H9 (cell line): ENCODE data around the gene SORCS2. TPM values are rescaled to one million over a fixed set of nuclear protein-coding genes. Genes with fewer than 3 reads are reported as not detected.

ENCODE experiments used
- DNase-seq: peaks from one replicate; pipeline ENCODE4 v3.0.0-alpha.2; 2017
- H2AFZ ChIP-seq: one replicate; pipeline ENCODE4 v1.6.1; 2013; ENCODE audit warnings: mild to moderate bottlenecking, low read length, control low read depth, moderate library complexity
- H2AK5ac ChIP-seq: 2 replicates; pipeline ENCODE4 v1.6.1; 2013; ENCODE audit warnings: low read length, control low read depth, mixed read lengths; ENCODE audit not compliant: insufficient read length
- H2BK120ac ChIP-seq: one replicate; pipeline ENCODE4 v1.6.1; 2013; ENCODE audit warnings: low read depth, mild to moderate bottlenecking, low read length, control low read depth, inconsistent platforms; ENCODE audit not compliant: poor library complexity, severe bottlenecking
- H2BK12ac ChIP-seq: 2 replicates; pipeline ENCODE4 v1.6.1; 2013; ENCODE audit warnings: low read length, control low read depth, mixed read lengths, low read depth; ENCODE audit not compliant: insufficient read length
- H2BK15ac ChIP-seq: 2 replicates; pipeline ENCODE4 v1.6.1; 2013; ENCODE audit warnings: low read depth, low read length, control low read depth
- H2BK20ac ChIP-seq: one replicate; pipeline ENCODE4 v1.6.1; 2013; ENCODE audit warnings: low read depth, mild to moderate bottlenecking, low read length, control low read depth, inconsistent platforms; ENCODE audit not compliant: poor library complexity, severe bottlenecking
- H2BK5ac ChIP-seq: 2 replicates; pipeline ENCODE4 v1.6.1; 2013; ENCODE audit warnings: low read length, control low read depth, mixed read lengths; ENCODE audit not compliant: insufficient read length
- H3K14ac ChIP-seq: 2 replicates; pipeline ENCODE4 v1.6.1; 2013; ENCODE audit warnings: low read length, control low read depth; ENCODE audit not compliant: insufficient read depth
- H3K18ac ChIP-seq: 2 replicates; pipeline ENCODE4 v1.6.1; 2013; ENCODE audit warnings: low read depth, mild to moderate bottlenecking, mixed read lengths, low read length, control low read depth; ENCODE audit not compliant: insufficient read length
- H3K23ac ChIP-seq: 2 replicates; pipeline ENCODE4 v1.6.1; 2013; ENCODE audit warnings: low read length, control low read depth, mixed read lengths, low read depth; ENCODE audit not compliant: insufficient read length
- H3K23me2 ChIP-seq: 2 replicates; pipeline ENCODE4 v1.6.1; 2013; ENCODE audit warnings: low read depth, mild to moderate bottlenecking, mixed read lengths, low read length, control low read depth; ENCODE audit not compliant: insufficient read length, poor library complexity, severe bottlenecking
- H3K27ac ChIP-seq: 2 replicates; pipeline ENCODE4 v1.5.1; 2013; ENCODE audit warnings: low read length, control low read depth, mixed read lengths, low read depth; ENCODE audit not compliant: insufficient read length
- H3K27me3 ChIP-seq: 2 replicates; pipeline ENCODE4 v1.6.1; 2013; ENCODE audit warnings: low read length, control low read depth, inconsistent platforms; ENCODE audit not compliant: insufficient read depth
- H3K4ac ChIP-seq: 2 replicates; pipeline ENCODE4 v1.6.1; 2013; ENCODE audit warnings: low read depth, mild to moderate bottlenecking, control low read depth, inconsistent platforms, low read length, moderate library complexity
- H3K4me1 ChIP-seq: 2 replicates; pipeline ENCODE4 v1.6.1; 2013; ENCODE audit warnings: low read length, control low read depth, inconsistent platforms; ENCODE audit not compliant: insufficient read depth
- H3K4me2 ChIP-seq: 2 replicates; pipeline ENCODE4 v1.6.1; 2013; ENCODE audit warnings: low read length, control low read depth, mixed read lengths; ENCODE audit not compliant: insufficient read length, insufficient read depth
- H3K56ac ChIP-seq: 2 replicates; pipeline ENCODE4 v1.6.1; 2013; ENCODE audit warnings: low read depth, mild to moderate bottlenecking, mixed read lengths, low read length, control low read depth; ENCODE audit not compliant: insufficient read length
- H3K79me1 ChIP-seq: 2 replicates; pipeline ENCODE4 v1.6.1; 2013; ENCODE audit warnings: low read depth, mild to moderate bottlenecking, moderate library complexity, low read length, control low read depth, inconsistent platforms; ENCODE audit not compliant: insufficient read depth, poor library complexity, severe bottlenecking
- H3K79me2 ChIP-seq: 2 replicates; pipeline ENCODE4 v1.6.1; 2013; ENCODE audit warnings: low read length, control low read depth, inconsistent platforms; ENCODE audit not compliant: insufficient read depth
- H3K9ac ChIP-seq: 2 replicates; pipeline ENCODE4 v1.6.1; 2013; ENCODE audit warnings: low read length, control low read depth, mixed read lengths; ENCODE audit not compliant: insufficient read length; ENCODE audit errors: extremely low read depth
- H3K9me3 ChIP-seq: one replicate; pipeline ENCODE4 v1.6.1; 2013; ENCODE audit warnings: low read depth, low read length, inconsistent platforms; ENCODE audit not compliant: control insufficient read depth
- H3T11ph ChIP-seq: one replicate; pipeline ENCODE4 v1.6.1; 2013; ENCODE audit warnings: mild to moderate bottlenecking, low read length, control low read depth, inconsistent platforms
- H4K20me1 ChIP-seq: one replicate; pipeline ENCODE4 v1.6.1; 2013; ENCODE audit not compliant: control insufficient read depth, insufficient read length, insufficient read depth
- H4K5ac ChIP-seq: 2 replicates; pipeline ENCODE4 v1.6.1; 2013; ENCODE audit warnings: low read depth, mild to moderate bottlenecking, mixed read lengths, low read length, control low read depth; ENCODE audit not compliant: insufficient read length
- H4K8ac ChIP-seq: replicated peaks from 2 replicates; pipeline ENCODE4 v1.6.1; 2013; ENCODE audit warnings: low read length, control low read depth, mixed read lengths, low read depth; ENCODE audit not compliant: insufficient read length
- H4K91ac ChIP-seq: 2 replicates; pipeline ENCODE4 v1.6.1; 2013; ENCODE audit warnings: low read depth, mild to moderate bottlenecking, moderate library complexity, mixed read lengths, low read length, control low read depth; ENCODE audit not compliant: insufficient read length
- H3K27ac Mint-ChIP-seq, 3 experiments: 2 replicates in 2 of 3; 3 replicates in 1 of 3; pipeline ENCODE4 v1.8.0; 2020 to 2021; ENCODE audit warnings: mixed read lengths in 3 of 3, mild to moderate bottlenecking in 1 of 3, moderate library complexity in 1 of 3
- H3K27me3 Mint-ChIP-seq: 2 replicates; pipeline ENCODE4 v1.8.0; 2021; ENCODE audit warnings: low read depth, mild to moderate bottlenecking, moderate library complexity, mixed read lengths
- H3K36me3 Mint-ChIP-seq, 3 experiments: 2 replicates in 2 of 3; 3 replicates in 1 of 3; pipeline ENCODE4 v1.8.0; 2020 to 2021; ENCODE audit warnings: low read depth in 3 of 3, mixed read lengths in 3 of 3; ENCODE audit not compliant: insufficient read depth in 1 of 3
- H3K4me1 Mint-ChIP-seq, 2 experiments: 2 replicates each; pipeline ENCODE4 v1.8.0; 2020; ENCODE audit warnings: mixed read lengths in 2 of 2
- H3K4me3 Mint-ChIP-seq, 2 experiments: 2 replicates in 1 of 2; 3 replicates in 1 of 2; pipeline ENCODE4 v1.8.0; 2020 to 2021; ENCODE audit warnings: mild to moderate bottlenecking in 2 of 2, mixed read lengths in 2 of 2, moderate library complexity in 1 of 2
- H3K9me3 Mint-ChIP-seq, 2 experiments: 2 replicates in 1 of 2; 3 replicates in 1 of 2; pipeline ENCODE4 v1.8.0; 2020; ENCODE audit warnings: mild to moderate bottlenecking in 2 of 2, mixed read lengths in 2 of 2, moderate library complexity in 1 of 2
- WGBS: extraction: QIAGEN DNeasy Blood & Tissue Kit; methylation state at CpG from one replicate; pipeline ENCODE4 v1.1.7; 2013; ENCODE audit warnings: missing lambda C conversion rate, low lambda C conversion rate, mixed read lengths; ENCODE audit not compliant: insufficient read length; ENCODE audit errors: extremely low coverage; 5-methylcytosine and 5-hydroxymethylcytosine counted together
- total RNA-seq: library from RNA; stranded (reverse); gene quantifications from 2 replicates; pipeline ENCODE4 v1.2.1, GENCODE V29; 2021
- TF ChIP-seq, protein P1 (sequence below): fragments of 200-600 bp; sonication (generic); conservative IDR thresholded peaks from 3 replicates; pipeline ENCODE4 v1.8.0; 2021; ENCODE audit warnings: antibody characterized with exemption, mild to moderate bottlenecking

Gene SORCS2
- total RNA-seq, 1 experiment from 2014 or later: 0.57 TPM

DNA sequence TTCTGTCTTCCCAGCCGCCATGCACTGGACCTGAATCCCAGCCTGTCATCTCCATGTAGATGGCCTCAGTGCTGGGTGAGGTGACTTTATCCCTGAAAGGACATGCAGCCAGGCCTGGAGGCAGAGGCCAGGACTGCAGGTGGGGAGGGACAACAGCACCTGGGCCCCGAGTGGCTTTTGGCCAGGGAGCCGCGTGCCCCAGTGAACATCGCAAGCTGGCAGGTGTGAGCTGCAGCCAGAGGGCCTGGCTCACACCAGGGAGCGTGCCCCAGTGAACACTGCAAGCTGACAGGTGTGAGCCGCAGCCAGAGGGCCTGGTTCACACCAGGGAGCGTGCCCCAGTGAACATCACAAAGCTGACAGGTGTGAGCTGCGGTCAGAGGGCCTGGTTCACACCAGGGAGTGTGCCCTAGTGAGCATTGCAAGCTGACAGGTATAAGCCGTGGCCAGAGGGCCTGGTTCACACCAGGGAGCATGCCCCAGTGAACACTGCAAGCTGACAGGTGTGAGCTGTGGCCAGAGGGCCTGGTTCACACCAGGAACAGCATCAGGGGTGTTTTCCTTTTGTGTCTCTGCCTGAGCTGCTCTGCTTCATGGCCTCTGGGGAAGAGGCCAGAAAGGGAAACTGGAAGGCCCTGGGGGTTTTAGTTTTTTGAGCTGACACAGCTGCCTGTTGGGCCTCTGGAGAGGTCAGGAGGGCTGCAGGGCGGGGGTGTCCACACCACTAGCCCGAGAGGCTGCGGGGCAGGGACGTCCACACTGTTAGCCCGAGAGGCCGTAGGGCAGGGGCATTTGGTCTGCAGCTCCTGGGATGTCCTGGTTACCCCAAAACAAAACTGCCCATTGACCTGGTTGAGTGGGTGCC, 265.1 kb downstream of the SORCS2 start:
- no peak overlapping the region for H3T11ph ChIP-seq
- no peak overlapping the region for H3K4me2 ChIP-seq
- Mint-ChIP-seq H3K9me3 (no peaks in the 10 kb centered on the region), H3K4me1 (peaks cover 15 to 21% of the 10 kb centered on the region in 2 experiments), H3K27ac (no peak overlapping the region), H3K36me3 (no peaks in the 10 kb centered on the region), H3K27me3 (no peaks in the 10 kb centered on the region; the same call in 1 of the 2 replicates), H3K4me3 (no peak overlapping the region)
- no peak overlapping the region for H3K9ac ChIP-seq
- H3K27me3 ChIP-seq: no peaks in the 10 kb centered on the region
- no peak overlapping the region for H4K8ac ChIP-seq
- TF ChIP-seq, protein P1, sequence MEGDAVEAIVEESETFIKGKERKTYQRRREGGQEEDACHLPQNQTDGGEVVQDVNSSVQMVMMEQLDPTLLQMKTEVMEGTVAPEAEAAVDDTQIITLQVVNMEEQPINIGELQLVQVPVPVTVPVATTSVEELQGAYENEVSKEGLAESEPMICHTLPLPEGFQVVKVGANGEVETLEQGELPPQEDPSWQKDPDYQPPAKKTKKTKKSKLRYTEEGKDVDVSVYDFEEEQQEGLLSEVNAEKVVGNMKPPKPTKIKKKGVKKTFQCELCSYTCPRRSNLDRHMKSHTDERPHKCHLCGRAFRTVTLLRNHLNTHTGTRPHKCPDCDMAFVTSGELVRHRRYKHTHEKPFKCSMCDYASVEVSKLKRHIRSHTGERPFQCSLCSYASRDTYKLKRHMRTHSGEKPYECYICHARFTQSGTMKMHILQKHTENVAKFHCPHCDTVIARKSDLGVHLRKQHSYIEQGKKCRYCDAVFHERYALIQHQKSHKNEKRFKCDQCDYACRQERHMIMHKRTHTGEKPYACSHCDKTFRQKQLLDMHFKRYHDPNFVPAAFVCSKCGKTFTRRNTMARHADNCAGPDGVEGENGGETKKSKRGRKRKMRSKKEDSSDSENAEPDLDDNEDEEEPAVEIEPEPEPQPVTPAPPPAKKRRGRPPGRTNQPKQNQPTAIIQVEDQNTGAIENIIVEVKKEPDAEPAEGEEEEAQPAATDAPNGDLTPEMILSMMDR: no peak
- H2BK15ac ChIP-seq: no peak overlapping the region
- no peak overlapping the region for H3K14ac ChIP-seq
- H4K20me1 ChIP-seq: no peaks in the 10 kb centered on the region
- H2BK20ac ChIP-seq: no peak overlapping the region
- H2BK12ac ChIP-seq: no peak overlapping the region
- no peak overlapping the region for H2BK120ac ChIP-seq
- H3K23me2 ChIP-seq: no peaks in the 10 kb centered on the region
- no peak overlapping the region for H4K5ac ChIP-seq
- H3K18ac ChIP-seq: no peak overlapping the region
- H3K79me1 ChIP-seq: no peaks in the 10 kb centered on the region
- no CpG with 5 or more reads among the region's 16 CpGs for WGBS
- no peak overlapping the region for H2AK5ac ChIP-seq
- H3K23ac ChIP-seq: no peak overlapping the region
- no peaks in the 10 kb centered on the region for H3K9me3 ChIP-seq
- no peaks in the 10 kb centered on the region; the same call in 1 of the 2 replicates for H3K4me1 ChIP-seq
- H2AFZ ChIP-seq: no peak overlapping the region
- no peaks in the 10 kb centered on the region for H3K79me2 ChIP-seq
- no peak for DNase-seq
- H2BK5ac ChIP-seq: no peak overlapping the region
- H3K27ac ChIP-seq: no peak overlapping the region
- no peak overlapping the region for H3K4ac ChIP-seq
- no peak overlapping the region for H3K56ac ChIP-seq
- no peak overlapping the region for H4K91ac ChIP-seq
